Mesendoderm (in vitro differentiated cells): Measurements from ENCODE around the gene SLC6A17.

Experiments
- DNase-seq: peaks from one replicate; pipeline ENCODE4 v3.0.0; 2013
- H2AK5ac ChIP-seq: 2 replicates; pipeline ENCODE4 v1.6.1; 2013; ENCODE audit warnings: low read length, inconsistent platforms
- H2BK120ac ChIP-seq: 2 replicates; pipeline ENCODE4 v1.6.1; 2013; ENCODE audit warnings: low read depth, mild to moderate bottlenecking, low read length, moderate library complexity, mixed read lengths
- H2BK15ac ChIP-seq: replicated peaks from 2 replicates; pipeline ENCODE4 v1.6.1; 2013; ENCODE audit warnings: low read depth, mild to moderate bottlenecking, moderate library complexity
- H2BK5ac ChIP-seq: 2 replicates; pipeline ENCODE4 v1.6.1; 2013; ENCODE audit warnings: low read length, inconsistent platforms
- H3K18ac ChIP-seq: 2 replicates; pipeline ENCODE4 v1.6.1; 2013; ENCODE audit warnings: mild to moderate bottlenecking, low read length, mixed read lengths
- H3K23ac ChIP-seq: one replicate; pipeline ENCODE4 v1.6.1; 2013; ENCODE audit warnings: low read length
- H3K27ac ChIP-seq: 2 replicates; pipeline ENCODE4 v1.5.1; 2013; ENCODE audit warnings: low read depth, mild to moderate bottlenecking, inconsistent platforms, low read length, moderate library complexity
- H3K27me3 ChIP-seq: 2 replicates; pipeline ENCODE4 v1.6.1; 2013; ENCODE audit warnings: low read length, control low read depth, mild to moderate bottlenecking, inconsistent platforms; ENCODE audit not compliant: insufficient read depth, poor library complexity
- H3K36me3 ChIP-seq: 2 replicates; pipeline ENCODE4 v1.6.1; 2013; ENCODE audit warnings: low read length, inconsistent platforms; ENCODE audit not compliant: control insufficient read depth, insufficient read depth
- H3K4ac ChIP-seq: one replicate; pipeline ENCODE4 v1.6.1; 2013; ENCODE audit warnings: low read depth, mild to moderate bottlenecking, low read length, moderate library complexity
- H3K4me1 ChIP-seq: 2 replicates; pipeline ENCODE4 v1.6.1; 2013; ENCODE audit warnings: low read depth, low read length, inconsistent platforms; ENCODE audit not compliant: control insufficient read depth
- H3K4me2 ChIP-seq: 2 replicates; pipeline ENCODE4 v1.6.1; 2013; ENCODE audit warnings: low read length
- H3K4me3 ChIP-seq: 2 replicates; pipeline ENCODE4 v1.5.1; 2013; ENCODE audit warnings: mild to moderate bottlenecking, low read length
- H3K56ac ChIP-seq: one replicate; pipeline ENCODE4 v1.6.1; 2013; ENCODE audit warnings: low read length
- H3K79me1 ChIP-seq: 2 replicates; pipeline ENCODE4 v1.6.1; 2013; ENCODE audit warnings: low read length, inconsistent platforms
- H3K79me2 ChIP-seq: 2 replicates; pipeline ENCODE4 v1.6.1; 2013; ENCODE audit warnings: mild to moderate bottlenecking, low read length; ENCODE audit not compliant: control insufficient read depth, insufficient read depth
- H3K9ac ChIP-seq: 2 replicates; pipeline ENCODE4 v1.6.1; 2013; ENCODE audit warnings: low read length, inconsistent platforms
- H4K5ac ChIP-seq: one replicate; pipeline ENCODE4 v1.6.1; 2013; ENCODE audit warnings: low read length
- H4K8ac ChIP-seq: one replicate; pipeline ENCODE4 v1.6.1; 2013; ENCODE audit warnings: low read depth, mild to moderate bottlenecking, control low read depth, low read length, moderate library complexity
- WGBS: extraction: QIAGEN DNeasy Blood & Tissue Kit; methylation state at CpG from one replicate; pipeline ENCODE4 v1.1.7; 2013; ENCODE audit warnings: low lambda C conversion rate, missing lambda C conversion rate; ENCODE audit not compliant: insufficient coverage; ENCODE audit errors: extremely low coverage; 5-methylcytosine and 5-hydroxymethylcytosine counted together

The SLC6A17 gene

DNA sequence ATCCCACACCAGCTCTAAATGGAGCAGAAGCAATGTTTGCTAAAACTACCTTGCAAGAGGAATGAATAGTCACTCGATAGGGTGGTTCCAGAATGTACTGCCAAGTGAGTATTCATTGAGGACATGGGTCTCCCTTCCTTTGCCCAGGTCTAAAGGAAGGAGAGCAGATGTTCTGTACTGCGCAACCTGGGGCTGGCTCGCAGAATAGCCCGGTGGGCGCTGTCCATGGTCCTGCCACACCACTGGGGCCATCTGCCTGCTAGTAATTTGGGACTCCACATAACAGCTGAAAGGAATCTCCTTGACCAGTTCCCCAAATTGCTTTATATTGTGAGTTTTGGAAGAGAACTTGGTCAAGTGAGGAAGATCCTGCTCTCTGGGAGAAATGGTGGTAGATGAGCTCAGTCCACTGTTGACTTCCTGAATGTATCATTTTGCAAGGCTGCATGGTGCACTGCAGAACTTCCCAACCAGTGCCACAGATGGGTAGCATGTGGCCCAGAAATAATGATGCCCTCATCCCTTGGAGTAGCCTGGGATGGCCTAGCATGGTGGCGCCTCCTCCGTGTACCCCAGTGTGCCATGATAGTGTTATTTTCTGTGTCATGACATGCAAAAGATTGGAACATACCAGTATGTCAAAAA lies 5.7 kb downstream of the SLC6A17 start:
- peak; percentile 71 for DNase-seq
- Histone ChIP-seq H3K4me3 (no peak overlapping the region), H3K4ac (no peak overlapping the region), H2BK5ac (no peak overlapping the region), H2BK15ac (no peak overlapping the region), H3K36me3 (no peaks in the 10 kb centered on the region), H4K8ac (no peak overlapping the region), H3K23ac (no peak overlapping the region), H3K4me1 (no peaks in the 10 kb centered on the region), H2AK5ac (no peak overlapping the region), H3K56ac (no peak overlapping the region), H4K5ac (no peak overlapping the region), H2BK120ac (no peak overlapping the region), H3K79me2 (no peaks in the 10 kb centered on the region), H3K27me3 (peaks cover 17% of the 10 kb centered on the region), H3K9ac (no peak overlapping the region), H3K18ac (no peak overlapping the region), H3K79me1 (no peaks in the 10 kb centered on the region), H3K27ac (no peak overlapping the region), H3K4me2 (no peak overlapping the region)
- WGBS: no CpG with 5 or more reads among the region's 7 CpGs

DNA sequence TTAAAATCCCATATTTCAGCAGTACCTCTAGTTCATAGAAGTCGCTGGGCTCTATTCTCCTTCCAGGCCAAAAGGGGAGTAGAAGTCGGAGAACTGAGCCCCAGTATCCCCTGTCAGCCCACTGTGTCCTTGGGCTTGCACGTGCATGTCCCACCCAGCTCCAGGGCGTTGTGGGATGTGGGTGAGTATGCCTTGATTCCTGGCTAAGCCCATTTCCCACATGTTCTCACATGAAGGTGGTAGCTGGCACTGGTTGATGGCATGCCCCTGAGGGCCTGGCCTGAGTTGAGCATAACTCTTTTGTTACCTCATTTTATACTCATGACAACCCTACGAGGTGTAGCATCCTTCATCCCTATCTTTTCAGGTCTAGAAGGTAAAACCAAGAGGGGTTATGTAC lies 8.0 kb downstream of the SLC6A17 start:
- Histone ChIP-seq H3K27ac (no peak overlapping the region), H2BK5ac (no peak overlapping the region), H3K79me1 (no peaks in the 10 kb centered on the region), H3K36me3 (no peaks in the 10 kb centered on the region), H4K5ac (no peak overlapping the region), H3K9ac (no peak overlapping the region), H3K4me2 (no peak overlapping the region), H3K79me2 (no peaks in the 10 kb centered on the region), H3K56ac (no peak overlapping the region), H2BK15ac (no peak overlapping the region), H3K4me1 (no peaks in the 10 kb centered on the region), H3K27me3 (no peaks in the 10 kb centered on the region), H2AK5ac (no peak overlapping the region), H3K18ac (no peak overlapping the region), H3K4me3 (no peak overlapping the region), H4K8ac (no peak overlapping the region), H3K23ac (no peak overlapping the region), H2BK120ac (no peak overlapping the region), H3K4ac (no peak overlapping the region)
- WGBS: no CpG with 5 or more reads among the region's 5 CpGs
- DNase-seq: no peak

DNA sequence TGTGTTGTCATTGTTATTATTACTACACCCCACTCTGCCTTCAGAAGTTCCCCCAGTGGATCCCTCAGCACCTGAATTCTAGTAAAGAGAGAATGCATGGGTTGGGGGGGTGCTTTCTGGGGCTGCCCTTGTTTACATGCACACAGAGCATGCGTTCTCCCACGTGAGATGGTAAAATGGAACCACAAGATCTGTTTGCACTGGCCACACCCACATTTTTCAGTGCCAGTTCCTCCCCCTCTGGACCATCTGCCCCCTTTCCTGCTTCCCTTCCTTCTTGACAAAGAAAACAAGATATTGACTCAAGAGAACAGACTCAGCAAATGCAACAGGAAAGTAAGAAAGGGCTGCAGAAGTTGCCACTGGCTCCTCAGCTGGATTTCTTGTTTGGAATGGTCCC lies 8.9 kb downstream of the SLC6A17 start:
- WGBS: no CpG with 5 or more reads among the region's 2 CpGs
- no peaks in the 10 kb centered on the region for H3K79me1 ChIP-seq

DNA sequence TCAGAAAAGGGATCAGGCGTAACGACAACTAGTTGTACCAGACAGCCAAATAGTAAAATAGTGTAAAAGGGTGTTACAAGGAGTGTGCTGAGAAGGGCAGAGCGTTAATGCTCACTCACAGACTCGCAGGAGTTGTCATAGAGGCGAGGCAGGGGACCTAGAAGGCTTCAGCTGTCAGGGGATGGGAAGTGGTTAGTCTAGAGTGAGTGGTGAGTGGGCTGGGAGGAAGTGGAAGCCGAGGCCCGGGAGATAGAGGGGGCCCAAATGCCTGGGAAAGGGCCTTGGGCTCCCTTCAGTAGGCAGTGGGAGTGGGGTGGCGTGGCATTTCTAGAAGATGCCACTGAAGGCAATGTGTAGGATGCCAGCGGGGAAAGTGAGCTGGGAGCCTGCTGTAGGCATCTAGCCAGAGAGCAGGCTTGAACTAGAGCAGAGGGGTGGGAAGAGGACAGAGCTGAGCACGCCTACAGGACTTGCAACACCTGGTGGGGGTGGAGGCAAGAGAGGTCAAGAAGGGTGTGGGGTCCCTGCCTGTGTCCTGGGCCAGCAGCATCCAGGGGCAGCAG lies 10.3 kb downstream of the SLC6A17 start:
- DNase-seq: no peak
- H4K5ac ChIP-seq: no peak overlapping the region
- H2BK15ac ChIP-seq: no peak overlapping the region
- H3K27ac ChIP-seq: no peak overlapping the region
- H4K8ac ChIP-seq: no peak overlapping the region
- H3K56ac ChIP-seq: no peak overlapping the region
- no peaks in the 10 kb centered on the region for H3K36me3 ChIP-seq
- no peaks in the 10 kb centered on the region for H3K79me1 ChIP-seq
- H3K4me3 ChIP-seq: no peak overlapping the region
- no peak overlapping the region for H3K9ac ChIP-seq
- no peaks in the 10 kb centered on the region for H3K79me2 ChIP-seq
- no peaks in the 10 kb centered on the region for H3K27me3 ChIP-seq
- no peak overlapping the region for H2BK5ac ChIP-seq
- H2AK5ac ChIP-seq: no peak overlapping the region
- H3K4ac ChIP-seq: no peak overlapping the region
- H3K4me1 ChIP-seq: no peaks in the 10 kb centered on the region
- H3K4me2 ChIP-seq: no peak overlapping the region
- no CpG with 5 or more reads among the region's 10 CpGs for WGBS
- H2BK120ac ChIP-seq: no peak overlapping the region
- H3K18ac ChIP-seq: no peak overlapping the region
- H3K23ac ChIP-seq: no peak overlapping the region

More for the DNA sequence above, 8.9 kb downstream of the SLC6A17 start:
- no peaks in the 10 kb centered on the region for H3K79me2 ChIP-seq
- no peak overlapping the region for H3K23ac ChIP-seq
- no peak overlapping the region for H2BK120ac ChIP-seq
- no peak overlapping the region for H4K8ac ChIP-seq
- H4K5ac ChIP-seq: no peak overlapping the region
- H3K18ac ChIP-seq: no peak overlapping the region
- no peak overlapping the region for H3K9ac ChIP-seq
- H3K4me3 ChIP-seq: no peak overlapping the region
- H3K56ac ChIP-seq: no peak overlapping the region
- H3K36me3 ChIP-seq: no peaks in the 10 kb centered on the region
- H3K4me1 ChIP-seq: no peaks in the 10 kb centered on the region
- H2BK15ac ChIP-seq: no peak overlapping the region
- H3K4ac ChIP-seq: no peak overlapping the region
- H3K27ac ChIP-seq: no peak overlapping the region
- no peak overlapping the region for H2BK5ac ChIP-seq
- H3K27me3 ChIP-seq: no peaks in the 10 kb centered on the region
- H2AK5ac ChIP-seq: no peak overlapping the region
- no peak overlapping the region for H3K4me2 ChIP-seq
- no peak for DNase-seq

DNA sequence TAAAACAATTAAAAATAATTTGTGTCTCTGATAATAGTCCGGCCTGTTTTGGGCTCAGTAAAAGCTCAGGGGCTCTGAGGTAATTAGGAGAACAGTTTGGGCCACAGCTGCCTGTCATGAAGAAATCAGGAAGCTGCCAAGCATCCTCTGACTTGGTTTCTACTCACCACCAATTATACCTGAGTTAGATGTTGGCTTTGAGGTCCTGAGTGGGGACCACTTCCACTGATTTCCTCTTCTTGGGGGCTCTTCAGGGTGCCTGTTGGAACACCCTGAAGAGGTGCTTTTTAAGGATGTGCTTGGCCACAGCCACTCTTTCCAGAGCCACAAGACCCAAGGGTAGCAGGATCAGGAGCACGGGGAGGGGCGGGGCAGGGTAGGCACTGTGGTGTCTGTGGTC lies 10.9 kb downstream of the SLC6A17 start:
- H3K4ac ChIP-seq: no peak overlapping the region
- no peak overlapping the region for H3K18ac ChIP-seq
- no peak overlapping the region for H3K27ac ChIP-seq
- H2BK5ac ChIP-seq: no peak overlapping the region
- no peaks in the 10 kb centered on the region for H3K36me3 ChIP-seq
- no peak for DNase-seq
- no peak overlapping the region for H2AK5ac ChIP-seq
- no peak overlapping the region for H3K4me3 ChIP-seq
- no peak overlapping the region for H3K9ac ChIP-seq
- H4K5ac ChIP-seq: no peak overlapping the region
- H2BK120ac ChIP-seq: no peak overlapping the region
- no peaks in the 10 kb centered on the region for H3K79me2 ChIP-seq
- no peaks in the 10 kb centered on the region for H3K4me1 ChIP-seq
- H2BK15ac ChIP-seq: no peak overlapping the region
- no peak overlapping the region for H4K8ac ChIP-seq
- no CpG with 5 or more reads among the region's 3 CpGs for WGBS
- H3K4me2 ChIP-seq: no peak overlapping the region
- no peaks in the 10 kb centered on the region for H3K79me1 ChIP-seq
- H3K27me3 ChIP-seq: no peaks in the 10 kb centered on the region
- no peak overlapping the region for H3K56ac ChIP-seq
- no peak overlapping the region for H3K23ac ChIP-seq

DNA sequence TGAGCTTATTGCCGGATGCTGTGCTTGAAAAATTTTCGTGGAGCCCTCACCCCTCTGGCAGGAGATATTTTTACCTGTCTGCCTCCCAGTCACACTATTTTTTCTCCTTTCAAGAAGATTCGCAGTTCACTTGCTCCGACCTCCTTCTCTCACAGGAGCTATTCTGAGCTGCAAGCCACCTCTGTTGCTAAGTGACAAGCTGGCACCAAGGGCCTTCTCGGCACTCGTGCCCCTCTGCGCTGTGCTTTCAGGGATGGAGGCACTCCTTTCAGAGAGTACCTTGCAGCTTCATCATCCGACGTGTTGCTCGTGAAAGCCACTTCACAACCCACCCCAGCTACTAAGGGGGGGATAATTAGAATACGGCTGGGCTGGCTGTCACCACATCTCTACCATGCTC lies 11.6 kb downstream of the SLC6A17 start:
- H3K27me3 ChIP-seq: no peaks in the 10 kb centered on the region
- WGBS: no CpG with 5 or more reads among the region's 11 CpGs
- H2BK5ac ChIP-seq: no peak overlapping the region
- no peak overlapping the region for H2AK5ac ChIP-seq
- no peak overlapping the region for H4K8ac ChIP-seq
- no peak overlapping the region for H3K9ac ChIP-seq
- H3K79me1 ChIP-seq: no peaks in the 10 kb centered on the region
- no peaks in the 10 kb centered on the region for H3K4me1 ChIP-seq
- no peaks in the 10 kb centered on the region for H3K36me3 ChIP-seq
- no peak overlapping the region for H3K27ac ChIP-seq
- H3K56ac ChIP-seq: no peak overlapping the region
- H3K23ac ChIP-seq: no peak overlapping the region
- H3K18ac ChIP-seq: no peak overlapping the region
- H3K4me2 ChIP-seq: no peak overlapping the region
- H2BK15ac ChIP-seq: no peak overlapping the region
- H3K4ac ChIP-seq: no peak overlapping the region
- no peak overlapping the region for H3K4me3 ChIP-seq
- no peak overlapping the region for H2BK120ac ChIP-seq
- DNase-seq: no peak
- no peaks in the 10 kb centered on the region for H3K79me2 ChIP-seq
- H4K5ac ChIP-seq: no peak overlapping the region
